ENCODE results near the gene YPEL2.

Gene YPEL2

DNA sequence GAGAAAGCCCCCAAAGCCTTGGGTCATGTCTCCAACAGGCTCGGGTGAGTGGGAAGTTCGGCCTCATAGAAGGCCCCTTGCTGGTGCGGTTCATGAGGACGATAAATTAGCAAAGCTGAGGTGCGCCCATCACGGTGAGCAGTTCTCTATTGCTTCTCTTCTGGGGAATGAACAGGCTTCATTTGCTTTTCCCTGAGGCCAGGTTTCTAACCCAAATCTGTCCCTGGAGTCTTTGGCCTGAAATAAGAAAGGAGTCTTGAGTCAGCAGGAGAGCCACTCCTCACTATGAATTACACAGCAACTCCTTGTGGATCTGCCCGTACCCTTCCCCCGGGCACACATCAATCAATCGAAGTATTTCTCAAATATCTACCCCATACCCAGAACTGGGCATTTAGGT is 94.6 kb downstream of the YPEL2 start:
- DNase-seq (ENCODE audit: low read depth in 1 of 2, low spot score in 1 of 2) = no peak
- no peaks in the 10 kb centered on the region for H3K27me3 ChIP-seq (ENCODE audit: insufficient read depth, poor library complexity, severe bottlenecking)
- no peak overlapping the region for H3K27ac ChIP-seq (replicated peaks)
- TF ChIP-seq, protein P1, sequence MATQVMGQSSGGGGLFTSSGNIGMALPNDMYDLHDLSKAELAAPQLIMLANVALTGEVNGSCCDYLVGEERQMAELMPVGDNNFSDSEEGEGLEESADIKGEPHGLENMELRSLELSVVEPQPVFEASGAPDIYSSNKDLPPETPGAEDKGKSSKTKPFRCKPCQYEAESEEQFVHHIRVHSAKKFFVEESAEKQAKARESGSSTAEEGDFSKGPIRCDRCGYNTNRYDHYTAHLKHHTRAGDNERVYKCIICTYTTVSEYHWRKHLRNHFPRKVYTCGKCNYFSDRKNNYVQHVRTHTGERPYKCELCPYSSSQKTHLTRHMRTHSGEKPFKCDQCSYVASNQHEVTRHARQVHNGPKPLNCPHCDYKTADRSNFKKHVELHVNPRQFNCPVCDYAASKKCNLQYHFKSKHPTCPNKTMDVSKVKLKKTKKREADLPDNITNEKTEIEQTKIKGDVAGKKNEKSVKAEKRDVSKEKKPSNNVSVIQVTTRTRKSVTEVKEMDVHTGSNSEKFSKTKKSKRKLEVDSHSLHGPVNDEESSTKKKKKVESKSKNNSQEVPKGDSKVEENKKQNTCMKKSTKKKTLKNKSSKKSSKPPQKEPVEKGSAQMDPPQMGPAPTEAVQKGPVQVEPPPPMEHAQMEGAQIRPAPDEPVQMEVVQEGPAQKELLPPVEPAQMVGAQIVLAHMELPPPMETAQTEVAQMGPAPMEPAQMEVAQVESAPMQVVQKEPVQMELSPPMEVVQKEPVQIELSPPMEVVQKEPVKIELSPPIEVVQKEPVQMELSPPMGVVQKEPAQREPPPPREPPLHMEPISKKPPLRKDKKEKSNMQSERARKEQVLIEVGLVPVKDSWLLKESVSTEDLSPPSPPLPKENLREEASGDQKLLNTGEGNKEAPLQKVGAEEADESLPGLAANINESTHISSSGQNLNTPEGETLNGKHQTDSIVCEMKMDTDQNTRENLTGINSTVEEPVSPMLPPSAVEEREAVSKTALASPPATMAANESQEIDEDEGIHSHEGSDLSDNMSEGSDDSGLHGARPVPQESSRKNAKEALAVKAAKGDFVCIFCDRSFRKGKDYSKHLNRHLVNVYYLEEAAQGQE (IDR thresholded peaks at IDR 0.05; ENCODE audit: insufficient replicate concordance, low read depth) = no peak
- TF ChIP-seq POLR2AphosphoS5 (IDR thresholded peaks at IDR 0.05; ENCODE audit: low read depth) (no peak), SPI1 (IDR thresholded peaks at IDR 0.05; ENCODE audit: borderline replicate concordance, low read depth) (no peak)
- TF ChIP-seq, protein P2, sequence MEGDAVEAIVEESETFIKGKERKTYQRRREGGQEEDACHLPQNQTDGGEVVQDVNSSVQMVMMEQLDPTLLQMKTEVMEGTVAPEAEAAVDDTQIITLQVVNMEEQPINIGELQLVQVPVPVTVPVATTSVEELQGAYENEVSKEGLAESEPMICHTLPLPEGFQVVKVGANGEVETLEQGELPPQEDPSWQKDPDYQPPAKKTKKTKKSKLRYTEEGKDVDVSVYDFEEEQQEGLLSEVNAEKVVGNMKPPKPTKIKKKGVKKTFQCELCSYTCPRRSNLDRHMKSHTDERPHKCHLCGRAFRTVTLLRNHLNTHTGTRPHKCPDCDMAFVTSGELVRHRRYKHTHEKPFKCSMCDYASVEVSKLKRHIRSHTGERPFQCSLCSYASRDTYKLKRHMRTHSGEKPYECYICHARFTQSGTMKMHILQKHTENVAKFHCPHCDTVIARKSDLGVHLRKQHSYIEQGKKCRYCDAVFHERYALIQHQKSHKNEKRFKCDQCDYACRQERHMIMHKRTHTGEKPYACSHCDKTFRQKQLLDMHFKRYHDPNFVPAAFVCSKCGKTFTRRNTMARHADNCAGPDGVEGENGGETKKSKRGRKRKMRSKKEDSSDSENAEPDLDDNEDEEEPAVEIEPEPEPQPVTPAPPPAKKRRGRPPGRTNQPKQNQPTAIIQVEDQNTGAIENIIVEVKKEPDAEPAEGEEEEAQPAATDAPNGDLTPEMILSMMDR (IDR thresholded peaks at IDR 0.05; ENCODE audit: insufficient read depth, low read length) = no peak
- no peak overlapping the region for H3K4me3 ChIP-seq (replicated peaks; ENCODE audit: insufficient read depth, low read length)

DNA sequence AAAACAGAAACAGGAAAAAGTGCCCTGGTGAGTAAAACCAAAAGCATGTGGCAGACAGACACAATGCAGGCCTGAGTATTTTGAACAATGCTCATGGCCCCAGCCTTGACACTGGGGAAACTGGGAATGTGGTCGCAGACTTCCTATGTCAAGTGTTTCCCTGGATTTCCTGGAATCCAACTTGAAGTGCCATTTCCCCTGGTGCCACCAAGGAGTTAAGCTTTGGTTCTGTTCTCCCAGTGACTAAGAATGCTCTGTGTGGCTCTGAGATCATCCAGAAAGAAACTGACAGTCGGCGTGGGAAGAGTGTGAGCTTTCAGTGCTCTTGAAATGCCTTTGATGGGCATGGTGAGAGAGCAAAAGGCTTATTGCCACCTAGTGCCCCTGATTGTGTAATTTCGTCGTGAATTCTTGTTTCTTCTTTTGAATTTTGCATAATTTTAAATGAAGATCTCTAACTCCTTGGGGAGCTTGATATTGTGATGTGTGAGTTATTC is 96.0 kb downstream of the YPEL2 start:
- Histone ChIP-seq H3K27ac (replicated peaks) (no peak overlapping the region), H3K27me3 (ENCODE audit: insufficient read depth, poor library complexity, severe bottlenecking) (no peaks in the 10 kb centered on the region), H3K4me3 (replicated peaks; ENCODE audit: insufficient read depth, low read length) (no peak overlapping the region)
- no peak for DNase-seq (ENCODE audit: low read depth in 1 of 2, low spot score in 1 of 2)
- TF ChIP-seq, protein P2 (IDR thresholded peaks at IDR 0.05; ENCODE audit: insufficient read depth, low read length) = no peak
- no peak for TF ChIP-seq POLR2AphosphoS5 (IDR thresholded peaks at IDR 0.05; ENCODE audit: low read depth)
- TF ChIP-seq, protein P1 (IDR thresholded peaks at IDR 0.05; ENCODE audit: insufficient replicate concordance, low read depth) = no peak
- no peak for TF ChIP-seq GABPA (IDR thresholded peaks at IDR 0.05; ENCODE audit: low read depth)
- no peak for TF ChIP-seq SPI1 (IDR thresholded peaks at IDR 0.05; ENCODE audit: borderline replicate concordance, low read depth)

DNA sequence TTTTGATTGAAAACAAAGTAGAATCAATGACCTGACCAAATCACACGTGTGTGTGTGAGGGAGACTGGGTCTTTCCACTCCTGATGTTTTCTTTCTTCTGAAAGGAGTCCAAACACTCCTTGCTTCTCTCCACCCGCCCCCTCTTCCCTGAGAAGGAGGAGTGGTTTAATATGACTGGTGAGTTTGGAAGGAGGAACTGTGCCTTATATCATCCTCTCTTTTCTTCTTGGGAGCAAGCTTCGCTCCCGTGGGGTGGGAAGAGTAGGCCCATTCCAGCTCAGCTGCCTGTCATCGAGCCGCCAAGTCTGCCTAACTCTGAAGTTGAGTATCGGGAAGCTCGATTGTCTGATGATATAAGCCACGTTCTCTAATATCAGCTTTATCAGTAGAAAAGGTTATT is 96.5 kb downstream of the YPEL2 start:
- TF ChIP-seq POLR2AphosphoS5 (IDR thresholded peaks at IDR 0.05; ENCODE audit: low read depth) = no peak
- no peak for TF ChIP-seq SPI1 (IDR thresholded peaks at IDR 0.05; ENCODE audit: borderline replicate concordance, low read depth)
- TF ChIP-seq GABPA (IDR thresholded peaks at IDR 0.05; ENCODE audit: low read depth) = no peak
- TF ChIP-seq, protein P2 (IDR thresholded peaks at IDR 0.05; ENCODE audit: insufficient read depth, low read length) = no peak
- TF ChIP-seq, protein P1 (IDR thresholded peaks at IDR 0.05; ENCODE audit: insufficient replicate concordance, low read depth) = no peak
- Histone ChIP-seq H3K27me3 (ENCODE audit: insufficient read depth, poor library complexity, severe bottlenecking) (no peaks in the 10 kb centered on the region), H3K4me3 (replicated peaks; ENCODE audit: insufficient read depth, low read length) (no peak overlapping the region), H3K27ac (replicated peaks) (no peak overlapping the region)
- DNase-seq (ENCODE audit: low read depth in 1 of 2, low spot score in 1 of 2) = no peak

Measured in HL-60 (cell line).